AG08396 (cell line): ENCODE results near the gene GIT2.

ENCODE experiments used
- DNase-seq: peaks from one replicate; pipeline ENCODE4 v3.0.0; 2012; ENCODE audit warnings: low spot score, mixed read lengths

The GIT2 gene

DNA sequence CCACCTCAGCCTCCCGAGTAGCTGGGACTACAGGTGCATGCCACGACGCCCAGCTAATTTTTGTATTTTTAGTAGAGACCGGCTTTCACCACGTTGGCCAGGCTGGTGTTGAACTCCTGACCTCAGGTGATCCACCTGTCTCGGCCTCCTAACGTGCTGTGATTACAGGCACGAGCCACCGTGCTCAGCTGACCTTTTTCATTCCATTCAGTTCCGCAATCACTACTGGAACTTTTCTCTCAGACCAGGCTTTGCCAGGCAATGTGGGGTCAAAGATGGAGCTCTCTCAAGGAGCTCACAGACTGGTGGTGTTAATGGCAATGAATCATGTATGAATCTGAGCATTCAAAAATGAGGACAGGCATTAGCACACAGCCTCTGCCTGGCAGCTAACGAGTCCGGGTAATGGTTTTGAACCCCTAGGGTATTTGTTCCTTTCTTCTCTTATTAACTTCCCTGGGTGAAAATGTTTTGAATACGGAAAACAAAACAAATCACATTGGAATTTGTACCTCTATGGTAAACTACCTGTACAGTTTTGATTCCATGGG lies 105.5 kb downstream of the GIT2 start:
- no peak for DNase-seq

DNA sequence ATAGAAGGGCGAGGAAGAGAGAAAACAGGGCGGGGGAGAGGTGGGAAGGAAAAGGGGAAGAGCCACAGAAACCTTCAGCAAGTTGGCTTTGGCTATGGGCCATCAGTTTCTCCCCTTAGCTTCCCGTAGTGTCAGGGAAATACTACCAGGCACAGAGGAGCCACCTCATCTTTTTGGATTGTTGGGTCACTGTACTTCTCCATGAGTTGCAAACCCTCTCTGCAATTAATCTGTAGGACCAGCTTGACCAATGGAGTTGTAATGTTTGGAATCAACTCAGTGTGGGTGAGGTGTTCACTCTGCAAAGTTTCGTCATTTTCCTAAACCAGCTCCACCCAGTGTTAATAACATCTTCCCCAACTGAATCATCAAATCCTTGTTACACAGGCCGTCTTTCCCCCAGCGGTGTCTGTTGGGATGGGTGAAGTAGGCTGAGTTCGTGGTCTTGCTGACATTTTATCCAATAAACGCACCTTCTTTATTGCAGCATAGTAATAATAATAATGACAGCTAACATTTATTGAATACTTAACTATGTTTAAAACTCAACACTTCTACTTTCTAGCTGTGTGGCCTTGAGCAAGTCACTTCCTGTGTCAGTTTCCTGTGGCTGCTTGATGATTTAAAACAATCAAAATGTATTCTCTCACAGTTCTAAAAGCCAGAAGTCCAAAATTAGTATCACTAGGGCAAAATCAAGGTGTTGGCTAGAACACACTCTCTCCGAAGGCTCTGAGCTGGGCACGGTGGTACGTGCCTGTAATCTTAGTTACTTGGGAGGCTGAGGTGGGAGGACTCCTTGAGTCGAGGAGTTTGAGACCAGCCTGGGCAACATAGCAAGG lies 107.8 kb downstream of the GIT2 start:
- peak; percentile 82 for DNase-seq

GRCh38 chr12:109885616-109886015 lies 110.6 kb downstream of the GIT2 start:
- DNase-seq, result no peak

DNA sequence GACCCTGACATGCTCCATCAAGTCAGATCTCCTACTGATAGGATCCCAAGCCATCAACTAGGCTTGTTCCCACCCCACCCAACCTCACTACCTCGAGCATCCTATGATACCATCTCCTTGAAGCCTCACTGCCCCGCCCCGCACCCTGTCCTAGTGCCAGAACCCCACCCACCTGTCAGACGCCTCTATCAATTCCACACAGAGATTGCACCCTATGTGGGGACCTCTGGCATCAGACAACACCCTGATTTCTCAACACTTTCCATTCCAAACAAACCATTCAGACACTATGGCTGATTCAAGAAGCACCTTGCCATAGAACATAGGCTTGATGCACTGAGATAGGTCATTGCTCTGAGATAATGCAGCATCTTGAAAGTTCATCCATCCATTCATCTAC lies 112.7 kb downstream of the GIT2 start:
- no peak for DNase-seq

GRCh38 chr12:109881752-109882151 lies 114.4 kb downstream of the GIT2 start:
- no peak for DNase-seq

- no peak for DNase-seq
Measured at GRCh38 chr12:109880938-109881337, 115.2 kb downstream of the GIT2 start.

GRCh38 chr12:109880043-109880931 lies 115.9 kb downstream of the GIT2 start, which contains the start of gene GLTP:
Gene GLTP (minus strand): TSS chr12:109880541. CDS start chr12:109880374, 167 bp downstream.
- DNase-seq, result peak; percentile 97
